Panc1 (cell line): ENCODE measurements around the gene LTF. TPM values are rescaled to one million over a fixed set of nuclear protein-coding genes. Genes with fewer than 3 reads are reported as not detected.

Experiments
- ATAC-seq: fragments of 200-7000 bp; cut with Tn5 transposase; 2 replicates; pipeline ENCODE4 v1.9.1; 2020; ENCODE audit warnings: mild to moderate bottlenecking, moderate library complexity
- BruUV-seq: library from RNA; stranded (reverse); fragments of 400-500 nt; replicated peaks from 2 replicates; lab custom pipeline; 2021; lab: Mats Ljungman, UMichigan
- CTCF ChIA-PET: fragments of 300-600 bp; sonication (Branson Sonifier 250); formaldehyde crosslinking; loops from one replicate; lab custom pipeline; 2022; ENCODE audit warnings: antibody characterized with exemption; lab: Charles Lee
- POLR2A ChIA-PET: fragments of 300-600 bp; sonication (Branson Sonifier 250); formaldehyde crosslinking; loops from one replicate; lab custom pipeline; 2022; ENCODE audit warnings: antibody characterized with exemption; lab: Charles Lee
- DNase-seq: peaks from one replicate; pipeline ENCODE4 v3.0.0-alpha.2; 2010; ENCODE audit warnings: low read depth, low spot score
- H3K27ac ChIP-seq: 2 replicates; pipeline ENCODE4 v1.5.1; 2011; ENCODE audit warnings: mild to moderate bottlenecking, low read length, inconsistent platforms
- H3K27me3 ChIP-seq: fragments of 200-500 bp; sonication (Bioruptor generic); 2 replicates; pipeline ENCODE4 v1.6.0; 2014; ENCODE audit warnings: low read length, inconsistent platforms; ENCODE audit not compliant: control insufficient read depth, insufficient read depth
- H3K36me3 ChIP-seq: fragments of 200-500 bp; sonication (Bioruptor generic); 2 replicates; pipeline ENCODE4 v1.5.1; 2014; ENCODE audit warnings: inconsistent platforms, mild to moderate bottlenecking, low read length, moderate library complexity; ENCODE audit not compliant: control insufficient read depth, insufficient read depth
- H3K4me1 ChIP-seq: 2 replicates; pipeline ENCODE4 v1.5.1; 2011; ENCODE audit warnings: inconsistent platforms, mild to moderate bottlenecking, low read length, moderate library complexity; ENCODE audit not compliant: control insufficient read depth, insufficient read depth
- H3K4me3 ChIP-seq, 2 experiments: 2 replicates each; pipeline ENCODE4 v1.5.1; 2011 to 2012; ENCODE audit warnings: low read depth in 2 of 2, low read length in 2 of 2, mild to moderate bottlenecking in 2 of 2, inconsistent platforms in 1 of 2, moderate library complexity in 1 of 2
- H3K9me3 ChIP-seq: fragments of 200-500 bp; sonication (Bioruptor generic); 2 replicates; pipeline ENCODE4 v1.5.1; 2014; ENCODE audit warnings: low read depth, mild to moderate bottlenecking, inconsistent platforms, low read length, moderate library complexity; ENCODE audit not compliant: control insufficient read depth, insufficient read depth
- POLR2AphosphoS5 ChIP-seq: IDR thresholded peaks from 2 replicates; pipeline ENCODE4 v1.6.1; 2012; ENCODE audit warnings: mild to moderate bottlenecking, low read depth, low read length, moderate library complexity
- SIN3A ChIP-seq: IDR thresholded peaks from 2 replicates; pipeline ENCODE4 v1.6.1; 2012; ENCODE audit warnings: low read depth, mild to moderate bottlenecking, low read length, moderate library complexity, borderline replicate concordance; ENCODE audit not compliant: insufficient read depth
- TCF7L2 ChIP-seq: IDR thresholded peaks from 2 replicates; pipeline ENCODE4 v1.6.1; 2011; ENCODE audit warnings: mild to moderate bottlenecking, low read depth, low read length, inconsistent platforms
- in situ Hi-C: cut with HindIII; loops from 2 replicates; pipeline ENCODE4 v1.10.0; 2016; ENCODE audit warnings: low sequenced_read_pairs, low pct_unique_long_range_greater_than_20kb
- intact Hi-C: fragments of 100-400 bp; cut with micrococcal nuclease; formaldehyde crosslinking; loops from one replicate; pipeline ENCODE4 v1.10.0; 2022; ENCODE audit not compliant: unreplicated experiment
- total RNA-seq: library from RNA; stranded (reverse); gene quantifications from one replicate; pipeline ENCODE4 v1.2.1, GENCODE V29; 2021; ENCODE audit not compliant: unreplicated experiment
- TF ChIP-seq, protein P1 (sequence below): fragments of 450-650 bp; IDR thresholded peaks from 2 replicates; pipeline ENCODE4 v1.5.1; 2017; ENCODE audit warnings: mild to moderate bottlenecking
- TF ChIP-seq, protein P2 (sequence below), 2 experiments: IDR thresholded peaks; 2 replicates each; pipeline ENCODE4 v1.6.1; 2011 to 2012; ENCODE audit warnings: low read depth in 2 of 2, control low read depth in 1 of 2, low read length in 1 of 2, mild to moderate bottlenecking in 1 of 2, moderate library complexity in 1 of 2; ENCODE audit not compliant: insufficient read depth in 1 of 2

LTF gene
- total RNA-seq, 1 experiment from 2014 or later: not detected

DNA sequence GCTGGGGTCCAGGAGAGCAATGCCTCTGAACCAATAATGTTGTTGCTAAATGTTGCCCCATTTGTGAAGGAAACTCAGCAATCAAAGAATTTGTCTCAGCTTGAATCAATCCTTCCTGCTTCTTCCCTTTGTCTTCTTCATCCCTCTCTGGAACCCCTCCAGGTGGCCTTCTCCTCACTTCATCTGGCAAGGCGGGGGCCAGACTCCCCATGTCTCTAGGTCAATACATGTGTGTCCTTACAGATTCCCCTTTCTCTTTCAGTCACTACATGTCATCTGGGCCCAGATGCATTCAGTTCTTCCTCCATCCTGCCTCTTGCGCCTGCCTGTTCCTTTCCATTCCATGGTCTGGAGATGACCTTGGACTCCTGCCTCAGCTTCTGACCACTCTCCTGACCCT, 8.0 kb upstream of the LTF start:
- no peak overlapping the region for H3K4me3 ChIP-seq
- H3K36me3 ChIP-seq: no peaks in the 10 kb centered on the region
- POLR2A ChIA-PET: interaction anchor here (0.6 kb wide), 1 partner anchor 75 kb away, joined by 3 read pairs; no protein-coding TSS in a partner anchor
- DNase-seq (no peak), ATAC-seq (no peak)
- TF ChIP-seq SIN3A (no peak), POLR2AphosphoS5 (no peak), TCF7L2 (no peak)
- TF ChIP-seq, protein P1, sequence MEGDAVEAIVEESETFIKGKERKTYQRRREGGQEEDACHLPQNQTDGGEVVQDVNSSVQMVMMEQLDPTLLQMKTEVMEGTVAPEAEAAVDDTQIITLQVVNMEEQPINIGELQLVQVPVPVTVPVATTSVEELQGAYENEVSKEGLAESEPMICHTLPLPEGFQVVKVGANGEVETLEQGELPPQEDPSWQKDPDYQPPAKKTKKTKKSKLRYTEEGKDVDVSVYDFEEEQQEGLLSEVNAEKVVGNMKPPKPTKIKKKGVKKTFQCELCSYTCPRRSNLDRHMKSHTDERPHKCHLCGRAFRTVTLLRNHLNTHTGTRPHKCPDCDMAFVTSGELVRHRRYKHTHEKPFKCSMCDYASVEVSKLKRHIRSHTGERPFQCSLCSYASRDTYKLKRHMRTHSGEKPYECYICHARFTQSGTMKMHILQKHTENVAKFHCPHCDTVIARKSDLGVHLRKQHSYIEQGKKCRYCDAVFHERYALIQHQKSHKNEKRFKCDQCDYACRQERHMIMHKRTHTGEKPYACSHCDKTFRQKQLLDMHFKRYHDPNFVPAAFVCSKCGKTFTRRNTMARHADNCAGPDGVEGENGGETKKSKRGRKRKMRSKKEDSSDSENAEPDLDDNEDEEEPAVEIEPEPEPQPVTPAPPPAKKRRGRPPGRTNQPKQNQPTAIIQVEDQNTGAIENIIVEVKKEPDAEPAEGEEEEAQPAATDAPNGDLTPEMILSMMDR: no peak
- TF ChIP-seq, protein P2, sequence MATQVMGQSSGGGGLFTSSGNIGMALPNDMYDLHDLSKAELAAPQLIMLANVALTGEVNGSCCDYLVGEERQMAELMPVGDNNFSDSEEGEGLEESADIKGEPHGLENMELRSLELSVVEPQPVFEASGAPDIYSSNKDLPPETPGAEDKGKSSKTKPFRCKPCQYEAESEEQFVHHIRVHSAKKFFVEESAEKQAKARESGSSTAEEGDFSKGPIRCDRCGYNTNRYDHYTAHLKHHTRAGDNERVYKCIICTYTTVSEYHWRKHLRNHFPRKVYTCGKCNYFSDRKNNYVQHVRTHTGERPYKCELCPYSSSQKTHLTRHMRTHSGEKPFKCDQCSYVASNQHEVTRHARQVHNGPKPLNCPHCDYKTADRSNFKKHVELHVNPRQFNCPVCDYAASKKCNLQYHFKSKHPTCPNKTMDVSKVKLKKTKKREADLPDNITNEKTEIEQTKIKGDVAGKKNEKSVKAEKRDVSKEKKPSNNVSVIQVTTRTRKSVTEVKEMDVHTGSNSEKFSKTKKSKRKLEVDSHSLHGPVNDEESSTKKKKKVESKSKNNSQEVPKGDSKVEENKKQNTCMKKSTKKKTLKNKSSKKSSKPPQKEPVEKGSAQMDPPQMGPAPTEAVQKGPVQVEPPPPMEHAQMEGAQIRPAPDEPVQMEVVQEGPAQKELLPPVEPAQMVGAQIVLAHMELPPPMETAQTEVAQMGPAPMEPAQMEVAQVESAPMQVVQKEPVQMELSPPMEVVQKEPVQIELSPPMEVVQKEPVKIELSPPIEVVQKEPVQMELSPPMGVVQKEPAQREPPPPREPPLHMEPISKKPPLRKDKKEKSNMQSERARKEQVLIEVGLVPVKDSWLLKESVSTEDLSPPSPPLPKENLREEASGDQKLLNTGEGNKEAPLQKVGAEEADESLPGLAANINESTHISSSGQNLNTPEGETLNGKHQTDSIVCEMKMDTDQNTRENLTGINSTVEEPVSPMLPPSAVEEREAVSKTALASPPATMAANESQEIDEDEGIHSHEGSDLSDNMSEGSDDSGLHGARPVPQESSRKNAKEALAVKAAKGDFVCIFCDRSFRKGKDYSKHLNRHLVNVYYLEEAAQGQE (IDR thresholded peaks at IDR 0.05; ENCODE audit: insufficient read depth in 1 of 2, low read depth in 2 of 2, low read length in 1 of 2): no peak
- no TSS peak for BruUV-seq
- intact Hi-C loops: no loop called here
- in situ Hi-C loops: no loop called here
- CTCF ChIA-PET: no interaction called here
- H3K4me1 ChIP-seq: no peaks in the 10 kb centered on the region
- H3K27me3 ChIP-seq: peaks cover 2% of the 10 kb centered on the region
- no peaks in the 10 kb centered on the region for H3K9me3 ChIP-seq
- no peak overlapping the region for H3K27ac ChIP-seq

DNA sequence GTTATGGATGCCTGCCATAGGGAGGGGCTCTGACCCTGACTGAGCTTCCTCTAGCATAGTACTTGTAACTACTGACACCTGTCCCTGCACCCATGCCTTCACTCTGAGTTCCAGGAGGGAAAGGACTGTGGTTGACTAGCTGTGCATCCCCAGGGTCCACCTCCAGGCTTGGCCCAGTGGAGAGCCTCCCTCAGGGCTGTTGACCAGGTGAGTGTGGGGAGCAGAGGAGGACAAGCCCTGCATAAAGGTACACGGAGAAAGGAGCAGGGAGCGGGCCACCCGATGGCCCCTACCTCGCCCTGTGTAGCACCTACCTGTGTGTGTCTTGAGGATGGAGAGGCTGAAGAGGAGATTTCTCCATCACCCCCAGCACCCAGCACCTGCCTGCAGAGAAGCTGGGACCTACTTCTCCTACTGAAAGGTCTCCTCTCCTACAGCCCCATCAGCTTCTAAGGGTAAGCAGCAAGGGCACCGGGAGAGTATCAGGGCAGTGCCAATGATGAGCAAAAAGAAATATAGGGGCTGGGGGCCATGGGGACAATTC, 6.7 kb upstream of the LTF start:
- CTCF ChIA-PET: no interaction called here
- no TSS peak for BruUV-seq
- H3K36me3 ChIP-seq: no peaks in the 10 kb centered on the region
- ATAC-seq: no peak
- DNase-seq: no peak
- H3K9me3 ChIP-seq: no peaks in the 10 kb centered on the region
- H3K27me3 ChIP-seq: peaks cover under 1% of the 10 kb centered on the region
- TF ChIP-seq TCF7L2 (no peak), SIN3A (no peak), POLR2AphosphoS5 (no peak)
- TF ChIP-seq, protein P1: no peak
- TF ChIP-seq, protein P2 (IDR thresholded peaks at IDR 0.05; ENCODE audit: insufficient read depth in 1 of 2, low read depth in 2 of 2, low read length in 1 of 2): no peak
- H3K4me3 ChIP-seq: no peak overlapping the region
- POLR2A ChIA-PET: no interaction called here
- in situ Hi-C loops: no loop called here
- intact Hi-C loops: no loop called here
- H3K27ac ChIP-seq: no peak overlapping the region
- H3K4me1 ChIP-seq: no peaks in the 10 kb centered on the region
